Medulla oblongata (tissue), 1 donor: ENCODE results near the gene BTBD9.
"Not testable (repeated sequence)": the region's sequence is repeated elsewhere in the genome, so short reads cannot be mapped to it uniquely, and the experiment has no call there.

Source experiments
- DNase-seq: peaks from one replicate; pipeline ENCODE4 v3.0.0-alpha.2; 2015; ENCODE audit errors: extremely low spot score

The BTBD9 gene

DNA sequence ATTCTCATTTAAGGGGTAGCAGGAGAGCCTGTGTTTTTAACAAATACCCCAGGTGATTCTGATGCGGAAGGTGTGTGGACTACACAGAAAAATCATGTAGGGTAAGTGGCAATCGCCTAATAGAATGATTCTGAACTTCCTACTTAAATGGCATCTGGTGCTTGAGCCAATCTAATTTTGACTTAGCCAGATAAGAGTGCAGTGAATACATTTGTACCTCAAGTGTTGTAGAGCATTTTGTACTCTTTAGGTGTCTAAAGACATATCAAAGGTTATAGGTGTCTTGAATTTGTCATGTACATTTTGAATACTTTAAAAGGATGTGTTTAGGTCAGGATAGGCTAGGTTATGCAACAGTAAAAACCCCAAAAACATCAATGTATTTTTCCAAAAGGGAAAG lies 10.0 kb upstream of the BTBD9 start:
- DNase-seq, result no peak

DNA sequence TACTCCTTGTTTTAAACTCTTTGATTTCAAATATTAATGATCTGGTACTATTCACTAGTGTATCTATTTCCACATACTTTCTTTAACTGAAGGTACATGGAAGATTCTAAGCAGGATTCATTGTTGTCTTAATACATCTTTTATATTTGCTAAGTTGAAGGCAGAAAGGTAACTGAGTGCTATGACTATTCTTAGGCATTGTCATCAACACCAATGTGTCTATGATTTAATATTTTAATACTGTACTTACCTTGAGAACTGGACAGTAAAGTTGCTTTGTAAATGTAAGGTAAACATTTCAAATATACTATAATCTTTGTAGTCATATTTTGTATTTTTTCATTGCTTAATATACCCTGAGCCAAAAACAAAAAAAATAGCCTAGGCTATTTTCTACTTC lies 8.9 kb upstream of the BTBD9 start:
- no peak for DNase-seq

DNA sequence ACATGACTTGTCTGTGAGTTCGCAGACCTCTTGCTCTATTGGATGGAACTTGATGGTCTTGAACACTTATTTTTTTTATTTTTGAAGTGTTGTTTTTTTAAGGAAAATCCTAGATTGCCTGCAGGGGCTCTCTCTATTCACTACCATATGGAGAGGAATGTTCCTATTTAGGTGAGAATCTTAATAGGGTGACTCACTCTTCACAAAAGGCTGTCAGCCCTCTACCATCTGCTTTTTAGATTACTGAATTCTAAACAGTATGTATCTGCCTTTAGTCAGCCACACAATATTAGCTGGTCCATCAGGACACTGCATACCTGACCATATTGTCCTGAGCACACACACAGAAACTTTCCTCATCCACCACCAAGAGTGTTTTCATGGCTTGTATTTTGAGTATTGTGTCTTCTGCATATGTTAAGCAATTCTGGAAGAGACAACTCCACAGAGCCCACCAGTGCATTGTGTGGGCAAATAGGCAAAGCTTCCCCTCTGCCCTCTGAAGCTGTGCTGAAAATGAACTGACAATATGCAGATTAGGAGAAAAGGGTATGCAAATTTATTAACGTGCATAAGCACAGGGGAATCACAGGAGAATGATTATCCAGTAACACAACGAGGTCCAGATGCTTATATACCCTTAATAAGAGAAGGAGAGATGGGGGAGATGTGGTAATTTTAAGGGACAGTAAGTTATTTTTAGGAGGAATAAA lies 6.6 kb upstream of the BTBD9 start:
- DNase-seq, result no peak

DNA sequence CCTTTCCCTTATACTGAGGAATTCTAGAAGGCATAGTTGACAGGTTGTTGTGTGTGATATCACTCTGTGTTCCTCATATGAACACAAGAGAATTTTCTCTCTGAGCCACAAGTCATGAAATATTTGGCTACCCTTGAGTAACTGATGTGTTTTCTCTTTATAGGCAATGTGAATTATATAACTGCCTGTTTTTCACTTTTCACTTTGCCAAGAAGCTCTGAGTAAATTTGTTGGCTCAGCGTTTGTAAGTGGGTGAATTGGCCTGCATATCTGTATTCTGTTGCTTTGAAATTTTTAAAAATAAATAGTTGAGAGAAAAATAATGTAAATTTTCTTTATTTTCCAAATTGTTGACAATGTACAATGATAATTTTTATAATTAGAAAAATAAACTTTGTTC lies 5.2 kb upstream of the BTBD9 start:
- DNase-seq, result peak; percentile 18

DNA sequence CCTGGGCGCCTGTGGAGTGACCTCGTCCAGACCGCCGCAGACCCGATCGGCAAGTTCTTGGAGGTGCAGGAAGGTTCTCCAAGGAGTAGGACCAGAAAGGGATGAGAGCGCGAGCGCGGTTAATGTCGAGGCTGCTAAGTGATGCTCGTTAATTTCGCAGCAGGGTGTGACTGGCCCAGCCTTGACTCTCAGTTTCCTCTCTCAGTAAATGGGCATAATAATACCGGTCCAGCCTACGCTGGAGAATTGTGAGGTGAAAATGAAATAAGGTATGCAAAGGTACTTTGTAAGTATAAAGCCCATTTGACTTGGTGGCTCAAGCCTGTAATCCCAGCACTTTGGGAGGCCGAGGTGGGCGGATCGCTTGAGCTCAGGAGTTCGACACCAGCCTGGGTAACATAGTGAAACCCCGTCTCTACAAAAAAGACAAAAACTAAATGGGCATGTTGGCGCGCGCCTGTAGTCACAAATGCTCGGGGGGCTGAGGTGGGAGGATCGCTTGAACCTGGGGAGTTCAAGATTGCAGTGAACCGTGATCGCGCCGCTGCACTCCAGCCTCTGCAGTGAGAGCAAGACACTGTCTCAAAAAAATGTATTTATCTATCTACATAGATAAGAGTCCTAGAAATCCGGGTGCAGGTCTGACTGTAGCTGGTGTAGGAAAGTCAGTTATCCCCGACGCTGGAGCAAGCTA lies 634 bp upstream of the BTBD9 start:
- DNase-seq, result no peak

DNA sequence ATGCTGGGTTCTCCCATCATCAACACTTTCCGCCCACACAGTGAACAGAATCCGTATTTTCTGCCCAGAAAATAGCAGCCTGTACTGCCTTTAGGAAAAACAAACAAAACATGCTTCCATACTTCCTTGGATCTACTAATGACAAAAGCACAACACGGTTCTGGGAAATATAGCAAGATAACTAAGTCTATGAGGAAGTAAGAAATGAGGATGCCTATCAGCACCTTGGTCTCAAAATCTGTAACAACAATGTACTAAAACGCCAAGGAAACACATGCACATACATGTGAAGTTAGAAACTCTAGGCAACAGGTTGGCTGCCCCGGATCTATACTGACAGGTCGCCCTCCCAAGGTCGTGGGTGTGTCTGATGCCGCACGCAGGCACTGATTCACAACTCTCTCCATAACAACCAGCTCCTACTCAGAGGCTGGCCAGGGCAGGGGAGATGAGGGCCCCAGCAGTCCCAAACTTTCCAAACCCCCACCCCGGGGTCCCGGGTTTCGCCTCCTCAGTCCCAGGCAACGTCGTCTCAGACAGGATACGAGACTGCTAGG lies 710 bp downstream of the BTBD9 start:
- DNase-seq, result peak; percentile 38

DNA sequence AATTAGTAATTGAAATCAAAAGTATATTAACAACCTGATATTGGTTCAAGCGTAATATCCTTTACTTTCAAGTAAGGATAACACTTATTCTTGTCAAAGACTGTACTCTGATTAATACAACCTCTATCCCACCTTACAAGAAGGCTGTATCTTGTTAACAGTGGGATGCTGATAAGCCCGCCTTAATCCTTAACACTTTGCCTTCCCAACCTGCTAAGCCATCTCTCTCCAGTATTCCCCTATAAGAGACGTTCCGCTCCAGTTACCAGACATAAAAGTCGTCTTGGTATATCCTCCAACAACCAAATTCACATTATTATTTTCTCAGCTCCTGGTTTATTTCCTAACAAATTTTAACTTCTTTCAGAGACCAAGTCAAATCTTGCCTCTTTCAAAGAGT lies 2.0 kb downstream of the BTBD9 start:
- no peak for DNase-seq

DNA sequence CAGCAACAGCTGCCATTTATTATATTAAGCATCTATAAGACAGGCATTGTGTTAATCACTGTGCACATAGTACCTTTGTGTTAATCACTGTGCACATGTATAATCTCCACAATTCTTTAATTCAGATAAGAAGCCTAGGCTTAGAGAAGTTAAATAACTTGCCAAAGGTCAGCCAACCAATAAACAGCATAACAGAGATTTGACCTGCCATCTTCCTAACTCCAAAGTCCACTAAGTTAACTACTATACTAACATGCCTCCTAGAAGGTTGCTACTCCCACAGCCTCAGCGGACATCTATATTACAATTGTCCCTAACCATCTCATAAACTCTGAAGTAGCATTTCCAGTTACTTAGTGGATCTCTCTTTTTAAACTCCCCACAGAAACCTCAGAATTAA lies 3.7 kb downstream of the BTBD9 start:
- no peak for DNase-seq

DNA sequence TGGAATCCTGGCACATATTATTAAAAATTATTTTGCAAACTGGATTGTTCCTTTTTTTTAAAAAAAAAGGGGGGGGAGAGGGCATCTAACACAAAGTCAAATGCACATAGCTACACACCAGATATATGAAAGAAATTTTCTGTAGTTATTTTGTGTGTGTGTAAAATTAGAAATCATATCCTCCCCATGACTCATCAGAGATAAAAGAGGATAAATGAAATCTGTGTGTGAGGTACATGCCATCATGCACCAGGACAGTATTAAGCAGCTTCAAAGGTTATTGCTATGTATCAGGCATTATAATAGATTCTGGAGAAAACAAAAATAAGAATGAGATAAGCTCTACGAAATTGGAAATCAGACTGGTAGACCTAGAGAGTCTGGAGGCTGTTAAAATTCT lies 5.2 kb downstream of the BTBD9 start:
- no peak for DNase-seq

DNA sequence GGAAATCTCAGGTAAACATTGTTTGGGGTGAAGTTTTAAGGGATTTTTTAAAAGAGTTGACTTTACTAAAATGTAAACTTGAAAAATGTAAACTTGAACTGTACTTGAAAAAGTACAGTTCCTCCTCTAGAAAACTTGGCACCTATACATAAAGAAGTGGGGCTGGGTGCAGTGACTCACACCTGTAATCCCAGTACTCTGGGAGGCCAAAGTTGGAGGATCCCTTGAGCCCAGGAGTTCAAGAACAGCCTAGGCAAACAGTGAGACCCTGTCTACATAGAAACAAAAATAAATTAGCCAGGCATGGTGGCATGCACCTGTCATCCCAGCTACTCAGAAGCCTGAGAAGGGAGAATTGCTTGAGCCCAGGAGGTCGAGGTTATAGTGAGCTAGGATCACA lies 7.2 kb downstream of the BTBD9 start:
- no peak for DNase-seq

DNA sequence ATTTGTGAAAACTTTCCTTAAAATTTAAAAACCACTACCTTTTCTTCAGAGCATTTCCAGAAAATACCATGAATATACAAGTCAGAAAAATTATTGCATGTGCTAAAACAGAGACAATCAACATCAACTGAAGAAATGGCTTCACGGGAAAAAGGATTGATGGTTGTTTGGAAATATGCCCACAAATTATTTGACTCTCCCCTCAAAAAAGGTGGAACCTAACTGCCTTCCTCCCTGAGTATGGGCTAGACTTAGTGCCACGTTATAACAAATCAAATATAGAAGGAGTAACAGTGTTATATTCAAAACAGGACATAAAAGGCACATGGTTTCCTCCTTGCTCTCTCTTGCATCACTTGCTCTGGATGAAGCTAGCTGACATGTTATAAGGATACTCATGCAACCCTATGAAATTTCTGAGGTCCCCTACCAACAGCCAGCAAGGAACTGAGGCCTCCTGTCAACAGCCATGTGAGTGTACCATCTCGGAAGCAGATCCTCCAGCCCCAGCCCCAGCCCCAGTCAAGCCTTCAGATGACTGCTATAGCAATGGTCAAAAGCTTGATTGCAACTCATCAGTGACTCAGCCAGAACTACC lies 8.4 kb downstream of the BTBD9 start:
- DNase-seq, result no peak

DNA sequence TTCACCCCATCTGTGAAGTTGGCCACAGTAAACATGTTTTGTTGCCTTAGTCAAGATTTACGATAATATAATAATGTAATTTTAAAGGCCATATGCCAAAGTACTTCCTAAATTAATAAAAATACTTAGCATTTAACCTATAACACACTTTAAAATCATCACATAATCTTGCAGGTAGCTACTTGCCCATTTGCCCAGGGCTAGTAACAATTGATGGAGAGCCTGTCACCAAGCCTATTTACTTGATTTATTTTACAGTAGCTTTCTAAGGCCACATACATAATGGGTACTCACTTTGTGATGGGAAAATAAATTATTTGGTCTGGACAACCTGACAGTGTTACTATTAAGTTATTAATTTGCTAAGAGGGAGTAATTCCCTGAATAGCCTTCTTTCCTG lies 14.5 kb downstream of the BTBD9 start:
- no peak for DNase-seq

DNA sequence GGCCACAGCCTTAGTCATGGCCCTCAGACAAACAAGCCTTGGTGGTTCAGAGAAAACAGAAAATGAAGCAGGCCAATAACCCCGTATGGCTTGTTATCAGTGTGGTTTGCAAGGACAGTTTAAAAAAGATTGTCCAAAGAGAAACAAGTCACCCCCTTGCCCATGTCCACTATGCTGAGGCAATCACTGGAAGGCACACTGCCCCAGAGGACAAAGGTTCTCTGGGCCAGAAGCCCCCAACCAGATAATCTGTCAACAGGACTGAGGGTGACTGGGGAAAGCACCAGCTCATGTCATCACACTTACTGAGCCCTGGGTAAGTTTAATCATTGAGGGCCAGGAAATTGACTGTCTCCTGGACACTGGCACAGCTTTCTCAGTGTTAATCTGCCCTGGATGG lies 20.4 kb downstream of the BTBD9 start:
- not testable (repeated sequence) for DNase-seq

DNA sequence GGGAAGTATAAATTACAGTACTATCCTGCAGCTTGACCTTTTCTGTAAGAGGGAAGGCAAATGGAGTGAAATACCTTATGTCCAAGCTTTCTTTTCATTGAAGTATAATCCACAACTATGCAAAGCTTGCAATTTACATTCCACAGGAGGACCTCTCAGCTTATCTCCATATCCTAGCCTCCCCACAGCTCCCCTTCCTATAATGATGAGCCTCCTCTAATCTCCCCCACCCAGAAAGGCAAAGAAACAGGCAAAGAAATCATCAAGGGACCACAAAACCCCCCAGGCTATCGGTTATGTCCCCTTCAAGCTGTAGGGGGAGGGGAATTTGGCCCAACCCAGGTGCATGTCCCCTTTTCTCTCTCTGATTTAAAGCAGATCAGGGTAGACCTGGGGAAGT lies 21.4 kb downstream of the BTBD9 start:
- not testable (repeated sequence) for DNase-seq

DNA sequence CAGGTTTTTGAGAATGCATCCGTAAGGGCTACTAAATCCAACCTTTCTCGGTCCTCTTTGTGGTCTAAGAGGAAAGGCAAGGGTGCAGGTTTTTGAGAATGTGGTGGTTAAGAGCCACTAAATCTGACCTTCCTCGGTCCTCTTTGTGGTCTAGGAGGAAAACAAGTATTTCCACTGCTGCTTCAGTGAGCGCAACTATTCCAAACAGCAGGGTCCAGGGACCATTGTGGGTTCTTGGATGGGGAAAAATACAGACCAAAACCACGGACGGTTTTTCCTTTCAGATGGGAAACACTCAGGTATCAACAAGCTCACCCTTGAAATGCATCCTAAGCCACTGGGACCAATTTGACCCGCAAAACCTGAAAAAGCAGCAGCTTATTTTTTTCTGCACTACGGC lies 21.9 kb downstream of the BTBD9 start:
- no peak for DNase-seq

DNA sequence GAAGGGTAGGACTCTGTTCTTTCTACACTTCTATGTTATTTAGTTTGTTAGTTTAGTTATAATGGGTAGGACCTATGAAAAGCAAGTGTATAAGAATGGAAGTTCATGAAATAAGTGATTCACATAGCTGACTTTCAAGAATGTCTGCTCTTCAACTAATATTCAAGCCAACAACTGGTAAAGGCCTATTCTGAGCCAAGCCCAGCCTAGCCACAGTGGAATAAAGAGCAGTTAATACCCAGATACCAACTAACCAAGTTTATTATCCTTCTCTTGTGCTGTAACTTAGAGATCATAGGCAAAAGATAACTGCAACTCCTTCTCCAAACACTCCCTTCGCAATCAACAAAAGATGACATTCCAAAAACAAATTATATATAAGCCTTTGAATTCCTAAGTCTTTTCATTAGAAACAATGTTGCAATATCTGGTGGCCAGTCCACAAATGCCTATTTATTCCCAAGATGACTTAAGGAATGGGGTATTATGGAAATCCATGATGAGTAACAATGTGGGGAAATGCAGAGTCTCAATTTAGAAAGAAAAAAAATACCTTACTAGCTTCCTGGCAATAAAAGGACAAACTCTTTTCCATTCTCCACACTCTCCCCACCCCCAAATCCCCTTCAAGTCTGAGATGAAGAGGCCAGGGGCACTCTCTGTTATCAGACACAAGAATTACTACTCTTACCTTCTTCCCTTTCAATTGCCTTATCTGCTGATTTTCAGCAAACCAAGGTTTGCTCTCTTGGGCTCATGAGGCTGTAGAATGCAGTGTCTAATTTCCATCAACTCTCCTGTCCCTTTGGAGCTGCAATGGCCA lies 27.4 kb downstream of the BTBD9 start:
- DNase-seq, result no peak

DNA sequence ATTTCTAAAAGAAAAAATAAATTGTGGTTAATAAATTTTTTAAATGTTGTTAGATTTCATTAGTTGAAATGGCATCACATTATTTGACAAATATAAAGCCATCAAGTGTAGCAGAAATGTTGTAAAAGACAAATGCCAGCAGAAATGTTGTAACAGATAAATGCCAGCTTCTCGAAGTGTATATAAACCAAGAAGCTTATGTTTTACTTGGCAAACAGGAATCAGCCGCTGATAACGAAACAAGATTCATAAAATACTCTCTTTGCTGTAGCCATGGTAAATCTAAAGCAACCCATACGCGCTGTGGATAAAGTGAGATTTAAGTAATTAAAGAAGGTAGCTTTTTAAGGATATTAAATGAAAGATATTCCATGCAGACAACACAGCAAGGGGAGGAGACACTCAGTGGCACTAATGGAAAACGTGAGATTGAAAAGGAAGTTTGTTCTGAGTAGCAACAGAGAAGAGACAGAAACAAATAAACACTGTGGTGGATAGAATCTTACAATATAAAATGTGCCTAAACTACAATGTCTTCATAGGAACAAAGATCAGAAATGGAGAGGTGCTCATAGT lies 29.6 kb downstream of the BTBD9 start:
- no peak for DNase-seq

DNA sequence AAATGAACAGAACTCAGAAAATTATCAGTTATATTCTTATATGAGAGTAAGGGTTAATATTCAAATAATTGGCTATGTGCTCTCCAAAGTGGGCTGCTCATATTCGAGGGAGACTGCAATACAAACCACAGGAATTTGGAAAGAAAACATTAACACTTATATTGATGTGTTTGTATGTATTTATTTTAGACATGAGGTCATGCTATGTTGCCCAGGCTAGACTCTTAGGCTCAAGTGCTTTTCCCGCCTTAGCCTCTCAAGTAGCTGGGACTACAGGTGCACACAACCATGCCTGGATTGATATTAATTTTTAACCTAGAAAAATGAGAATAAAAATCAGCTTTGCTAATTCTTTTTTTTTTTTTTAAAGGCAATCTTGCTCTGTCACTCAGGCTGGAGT lies 35.0 kb downstream of the BTBD9 start:
- DNase-seq, result no peak

DNA sequence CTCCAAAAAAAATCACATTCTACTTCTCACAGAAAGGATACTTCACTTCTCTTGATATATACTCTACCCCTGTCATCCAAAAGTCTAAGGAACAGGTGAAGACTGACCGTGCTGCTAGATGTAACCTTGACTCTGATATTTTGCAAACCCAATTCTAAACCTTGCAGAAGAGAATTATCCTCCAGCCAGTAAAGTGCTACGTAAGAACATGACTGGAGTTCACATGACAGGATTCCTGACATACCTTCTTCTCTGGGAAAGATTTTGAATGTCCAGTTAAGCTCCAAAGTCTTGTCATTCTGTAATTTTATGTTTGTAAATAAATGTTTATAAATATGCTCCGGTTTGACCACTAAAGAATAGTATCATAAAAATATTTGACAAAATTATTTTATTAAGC lies 35.8 kb downstream of the BTBD9 start:
- no peak for DNase-seq

DNA sequence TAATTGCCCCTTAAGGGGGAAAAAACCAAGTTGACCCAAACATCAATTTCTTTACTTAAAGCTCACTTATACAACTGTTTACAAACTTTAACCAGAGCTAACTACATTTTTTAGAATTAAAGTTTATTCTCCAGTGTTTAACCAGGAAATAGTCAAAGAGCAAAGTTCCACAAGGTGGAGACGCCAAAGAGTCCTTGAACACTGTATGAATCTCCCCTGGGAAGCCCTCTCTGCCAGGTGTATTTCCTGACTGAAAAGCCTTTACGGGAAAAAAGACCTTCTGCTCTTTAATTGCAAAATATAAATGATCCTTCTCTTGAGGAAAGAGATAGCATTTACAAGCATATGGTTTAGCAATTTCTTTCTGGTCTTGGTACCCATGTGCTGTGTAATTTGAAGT lies 36.2 kb downstream of the BTBD9 start:
- DNase-seq, result no peak

DNA sequence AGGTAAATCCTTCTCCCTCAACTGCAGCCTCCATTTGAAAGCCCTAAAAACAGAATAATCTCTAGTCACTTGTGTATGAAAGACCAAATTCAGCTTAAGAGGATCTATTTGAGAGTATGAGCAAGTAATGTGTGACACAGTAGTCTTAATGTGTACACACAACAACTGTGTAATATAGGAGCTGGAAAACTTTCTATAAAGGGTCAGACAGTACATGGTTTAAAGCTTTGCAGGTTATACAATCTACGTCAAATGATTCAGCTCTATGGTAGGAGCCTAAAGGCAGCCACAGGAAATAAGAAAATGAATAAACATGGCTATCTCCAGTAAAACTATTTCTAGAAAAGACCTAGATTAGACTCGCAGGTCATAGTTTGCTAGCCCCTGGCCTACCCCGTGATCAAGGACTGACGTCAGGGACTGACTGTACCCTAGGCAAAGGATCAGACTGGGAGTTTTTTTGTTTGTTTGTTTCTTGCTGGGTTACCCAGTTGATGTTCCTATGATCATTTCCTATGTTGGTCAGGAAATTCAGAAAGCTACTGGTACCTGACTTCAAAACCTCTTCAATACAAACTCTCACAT lies 39.7 kb downstream of the BTBD9 start:
- DNase-seq, result no peak
